Body of pancreas (tissue), 4 donors: ENCODE measurements around the gene CACNA1G.

Experiments
- POLR2A ChIP-seq, 3 donors: fragments of 450-650 bp; IDR thresholded peaks; one replicate each; pipeline ENCODE4 v1.6.1; 2016; ENCODE audit warnings: antibody characterized with exemption in 3 of 3, mild to moderate bottlenecking in 2 of 3
- TF ChIP-seq, protein P1 (sequence below), 7 experiments: fragments of 450-650 bp in 4 of 7; fragments of 200-600 bp in 3 of 7; sonication (generic) in 3 of 7; IDR thresholded peaks; one replicate each; pipeline ENCODE4 v1.5.1; 2016 to 2019; ENCODE audit warnings: antibody characterized with exemption in 7 of 7

DNA sequence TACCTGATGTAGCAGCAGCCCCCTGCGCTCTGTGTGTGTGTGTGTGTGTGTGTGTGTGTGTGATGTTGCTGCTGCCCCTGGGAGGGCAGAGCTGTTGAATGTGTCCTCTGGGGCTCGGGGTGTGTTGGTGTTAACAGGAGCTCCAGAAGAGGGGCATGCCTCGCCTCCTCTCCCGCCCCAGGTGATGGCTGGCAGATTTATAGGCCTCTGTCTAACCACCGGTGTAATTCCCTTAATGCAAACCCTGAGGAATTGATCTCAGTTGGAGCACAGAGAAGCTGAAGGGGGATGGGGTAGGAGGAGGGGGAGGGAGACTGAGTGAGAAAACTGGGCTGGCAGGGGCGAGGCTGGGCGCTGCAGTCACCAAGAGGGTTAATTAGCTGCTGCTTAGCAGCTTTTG lies 10.0 kb downstream of the CACNA1G start:
- TF ChIP-seq, protein P1, sequence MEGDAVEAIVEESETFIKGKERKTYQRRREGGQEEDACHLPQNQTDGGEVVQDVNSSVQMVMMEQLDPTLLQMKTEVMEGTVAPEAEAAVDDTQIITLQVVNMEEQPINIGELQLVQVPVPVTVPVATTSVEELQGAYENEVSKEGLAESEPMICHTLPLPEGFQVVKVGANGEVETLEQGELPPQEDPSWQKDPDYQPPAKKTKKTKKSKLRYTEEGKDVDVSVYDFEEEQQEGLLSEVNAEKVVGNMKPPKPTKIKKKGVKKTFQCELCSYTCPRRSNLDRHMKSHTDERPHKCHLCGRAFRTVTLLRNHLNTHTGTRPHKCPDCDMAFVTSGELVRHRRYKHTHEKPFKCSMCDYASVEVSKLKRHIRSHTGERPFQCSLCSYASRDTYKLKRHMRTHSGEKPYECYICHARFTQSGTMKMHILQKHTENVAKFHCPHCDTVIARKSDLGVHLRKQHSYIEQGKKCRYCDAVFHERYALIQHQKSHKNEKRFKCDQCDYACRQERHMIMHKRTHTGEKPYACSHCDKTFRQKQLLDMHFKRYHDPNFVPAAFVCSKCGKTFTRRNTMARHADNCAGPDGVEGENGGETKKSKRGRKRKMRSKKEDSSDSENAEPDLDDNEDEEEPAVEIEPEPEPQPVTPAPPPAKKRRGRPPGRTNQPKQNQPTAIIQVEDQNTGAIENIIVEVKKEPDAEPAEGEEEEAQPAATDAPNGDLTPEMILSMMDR (IDR thresholded peaks at IDR 0.05) = no peak
- no peak for TF ChIP-seq POLR2A (IDR thresholded peaks at IDR 0.05)
